Measurements from ENCODE around the gene ASB4. TPM values are rescaled to one million over a fixed set of nuclear protein-coding genes. Genes with fewer than 3 reads are reported as not detected.

Gene ASB4
- total and polyA plus RNA-seq, 2 donors (not counting 3 experiments of a cell fraction or from before 2014, with no cell fraction given) = not detected

- H3K27ac ChIP-seq (ENCODE audit: insufficient read depth, low read depth, low read length) = no peak overlapping the region
- no peak overlapping the region for H2AFZ ChIP-seq (ENCODE audit: low read depth, low read length)
- no peaks in the 10 kb centered on the region for H3K79me2 ChIP-seq (ENCODE audit: control insufficient read depth, insufficient read depth, low read length)
- POLR2A ChIA-PET = no interaction called here
- no peaks in the 10 kb centered on the region for H3K9me1 ChIP-seq (replicated peaks; ENCODE audit: control insufficient read depth, extremely low read depth, insufficient read depth, low read length)
- TF ChIP-seq FOS (IDR thresholded peaks at IDR 0.05; ENCODE audit: borderline replicate concordance, insufficient read depth, low read length) (no peak), JUN (IDR thresholded peaks at IDR 0.05; ENCODE audit: borderline replicate concordance, insufficient read depth, insufficient read length, low read depth) (no peak), CTCF (IDR thresholded peaks at IDR 0.05; ENCODE audit: extremely low read depth in 1 of 2, insufficient read depth in 1 of 2, low read depth in 1 of 2, low read length in 2 of 2) (no peak), POLR2A (IDR thresholded peaks at IDR 0.05; ENCODE audit: low read depth, low read length) (no peak), POLR2AphosphoS5 (IDR thresholded peaks at IDR 0.05; ENCODE audit: insufficient read depth, low read depth, low read length) (no peak), MYC (IDR thresholded peaks at IDR 0.05; ENCODE audit: low read depth, low read length) (no peak), EZH2 (IDR thresholded peaks at IDR 0.05; ENCODE audit: borderline replicate concordance, low read depth, low read length, severe bottlenecking) (no peak), GATA2 (IDR thresholded peaks at IDR 0.05; ENCODE audit: insufficient read depth, insufficient read length, low read depth, low read length) (no peak), MAX (IDR thresholded peaks at IDR 0.05; ENCODE audit: insufficient read depth, insufficient read length) (no peak)
- FAIRE-seq (no peak), DNase-seq (ENCODE audit: low read depth, low spot score) (no peak)
- BruUV-seq (replicated peaks) = no TSS peak
- no peak overlapping the region for H3K9ac ChIP-seq (replicated peaks; ENCODE audit: extremely low read depth, insufficient read depth, low read length)
- no peak overlapping the region for H3K4me2 ChIP-seq (ENCODE audit: insufficient read depth, low read length)
- intact Hi-C loops (cut with micrococcal nuclease) = no loop called here
- CTCF ChIA-PET = interaction anchor here (1.1 to 27.9 kb wide), 4 partner anchors 28 to 150 kb away, joined by 3 to 917 read pairs (median 4); no protein-coding TSS in a partner anchor
- H3K27me3 ChIP-seq (ENCODE audit: control insufficient read depth in 2 of 2, insufficient read depth in 2 of 2, low read length in 2 of 2) = peaks cover 10 to 27% of the 10 kb centered on the region in 2 experiments
- no peak overlapping the region for H3K4me3 ChIP-seq (replicated peaks in 1 of 3; ENCODE audit: insufficient read depth in 1 of 3, low read depth in 1 of 3, low read length in 3 of 3)
- dilution Hi-C loops (cut with MboI; ENCODE audit: extremely low pct_ligation_motif_present, low sequenced_read_pairs) = no loop called here
- no peaks in the 10 kb centered on the region for H3K36me3 ChIP-seq (ENCODE audit: control insufficient read depth in 2 of 2, extremely low read depth in 1 of 2, insufficient read depth in 2 of 2, low read length in 2 of 2)
- no peaks in the 10 kb centered on the region for H4K20me1 ChIP-seq (replicated peaks; ENCODE audit: control insufficient read depth, extremely low read depth, insufficient read depth, low read length)
- no peaks in the 10 kb centered on the region for H3K9me3 ChIP-seq (replicated peaks; ENCODE audit: control insufficient read depth, insufficient read depth, low read length)
- H3K4me1 ChIP-seq (ENCODE audit: control insufficient read depth, extremely low read depth, insufficient read depth, low read length) = no peaks in the 10 kb centered on the region
Observed at GRCh38 chr7:95539426-95539825, 53.7 kb downstream of the ASB4 start.

Data from endothelial cell of umbilical vein (primary cell).